Measurements from ENCODE around the gene PKMYT1. TPM values are rescaled to one million over a fixed set of nuclear protein-coding genes. Genes with fewer than 3 reads are reported as not detected.

The PKMYT1 gene
- total and polyA plus RNA-seq, 9 of the 15 experiments (the other 6 are each of a cell fraction or from before 2014, with no cell fraction given): 8.7 to 201 (median 37.8) TPM

GRCh38 chr16:2981177-2981898 is 1.1 kb upstream of the PKMYT1 start (continued):
- no peak for TF ChIP-seq ZNF507 (tag; conservative IDR thresholded peaks at IDR 0.05)
- peak; percentile 9; the same call in 1 of the 2 replicates for TF ChIP-seq TAL1 (IDR thresholded peaks at IDR 0.05)
- TF ChIP-seq ARID3B (CRISPR knock-in tag; IDR thresholded peaks at IDR 0.05; ENCODE audit: borderline replicate concordance): no peak
- TF ChIP-seq NRF1 (conservative IDR thresholded peaks at IDR 0.05 in 1 of 2, IDR thresholded peaks at IDR 0.05 in 1 of 2): no peak; a peak in 1 of 4 replicates
- TF ChIP-seq ZNF280A (IDR thresholded peaks at IDR 0.05; ENCODE audit: low read depth, partially characterized antibody): no peak
- no peak for TF ChIP-seq SLC30A9 (CRISPR knock-in tag; IDR thresholded peaks at IDR 0.05)
- TF ChIP-seq GMEB1 (CRISPR knock-in tag; IDR thresholded peaks at IDR 0.05): no peak
- no peak for TF ChIP-seq ZSCAN32 (CRISPR knock-in tag; IDR thresholded peaks at IDR 0.05)
- TF ChIP-seq NCOA2 (IDR thresholded peaks at IDR 0.05; ENCODE audit: partially characterized antibody in 2 of 2): no peak
- no peak for TF ChIP-seq MEF2A (IDR thresholded peaks at IDR 0.05; ENCODE audit: control insufficient read depth, low read depth, low read length)
- no peak for TF ChIP-seq ETS1 (conservative IDR thresholded peaks at IDR 0.05; ENCODE audit: control insufficient read depth, low read depth, low read length)
- TF ChIP-seq HNRNPLL (IDR thresholded peaks at IDR 0.05; ENCODE audit: low read depth, low read length, poor library complexity, severe bottlenecking): no peak
- TF ChIP-seq HDAC1 (IDR thresholded peaks at IDR 0.05): no peak
- no peak for TF ChIP-seq CBX1 (IDR thresholded peaks at IDR 0.05; ENCODE audit: low read depth)
- TF ChIP-seq ZNF764 (CRISPR knock-in tag; IDR thresholded peaks at IDR 0.05; ENCODE audit: low read depth): no peak
- TF ChIP-seq HMBOX1 (IDR thresholded peaks at IDR 0.05): no peak; the same call in 1 of the 2 replicates
- peak; percentile 58 for TF ChIP-seq EP400 (IDR thresholded peaks at IDR 0.05)
- no peak for TF ChIP-seq STAT5A (IDR thresholded peaks at IDR 0.05; ENCODE audit: borderline replicate concordance, low read length)
- TF ChIP-seq POU5F1 (IDR thresholded peaks at IDR 0.05; ENCODE audit: borderline replicate concordance, low read depth, low read length, partially characterized antibody): no peak
- TF ChIP-seq FOXA1 (IDR thresholded peaks at IDR 0.05; ENCODE audit: borderline replicate concordance): no peak
- no peak for TF ChIP-seq NFE2L1 (tag; IDR thresholded peaks at IDR 0.05; ENCODE audit: borderline replicate concordance, low read depth)
